Cerebellar cortex (tissue), 1 donor: ENCODE results near the gene PLIN5.
"Not testable (repeated sequence)": the region's sequence is repeated elsewhere in the genome, so short reads cannot be mapped to it uniquely, and the experiment has no call there.

ENCODE experiments used
- DNase-seq: peaks from one replicate; pipeline ENCODE4 v3.0.0-alpha.2; 2015; ENCODE audit warnings: low spot score

The PLIN5 gene

DNA sequence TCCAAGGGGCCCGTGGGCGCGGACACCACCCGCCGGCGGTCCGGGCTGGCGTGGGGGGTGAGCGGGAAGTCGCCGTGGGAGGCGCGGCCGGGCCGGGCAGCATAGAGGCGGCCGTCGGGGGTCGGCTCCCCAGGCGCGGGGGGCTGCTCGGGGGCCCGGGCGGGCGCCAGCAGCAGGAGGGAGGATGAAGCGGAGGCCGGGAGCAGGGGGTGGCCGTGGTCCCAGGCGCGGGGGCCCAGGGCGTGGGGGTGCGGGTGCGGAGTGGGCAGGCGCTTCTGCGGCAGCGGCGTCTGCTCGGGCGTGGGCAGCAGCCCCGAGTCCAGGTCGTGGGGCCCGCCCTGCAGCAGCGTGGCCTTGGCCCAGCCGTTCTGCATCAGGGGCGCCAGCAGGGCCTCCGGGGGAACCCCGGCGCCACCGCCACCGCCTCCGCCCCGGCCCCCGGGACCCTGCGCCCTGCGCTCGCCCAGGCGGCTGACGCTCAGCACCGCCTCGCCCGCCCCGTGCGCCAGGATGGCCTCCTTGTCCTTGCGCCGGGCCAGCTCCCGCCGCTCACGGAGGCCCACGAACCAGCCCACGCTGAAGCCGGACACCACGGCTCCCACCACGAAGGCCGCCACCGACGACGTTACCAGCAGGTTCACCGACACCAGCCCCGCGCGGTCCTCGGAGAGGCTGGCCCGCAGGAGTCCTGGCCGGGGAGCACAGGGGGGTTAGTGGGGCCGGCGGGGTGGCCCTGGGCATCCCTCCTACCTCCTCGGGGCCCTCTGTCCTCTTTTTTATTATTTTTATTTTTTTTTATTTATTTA is 9.0 kb upstream of the PLIN5 start:
- no peak for DNase-seq

DNA sequence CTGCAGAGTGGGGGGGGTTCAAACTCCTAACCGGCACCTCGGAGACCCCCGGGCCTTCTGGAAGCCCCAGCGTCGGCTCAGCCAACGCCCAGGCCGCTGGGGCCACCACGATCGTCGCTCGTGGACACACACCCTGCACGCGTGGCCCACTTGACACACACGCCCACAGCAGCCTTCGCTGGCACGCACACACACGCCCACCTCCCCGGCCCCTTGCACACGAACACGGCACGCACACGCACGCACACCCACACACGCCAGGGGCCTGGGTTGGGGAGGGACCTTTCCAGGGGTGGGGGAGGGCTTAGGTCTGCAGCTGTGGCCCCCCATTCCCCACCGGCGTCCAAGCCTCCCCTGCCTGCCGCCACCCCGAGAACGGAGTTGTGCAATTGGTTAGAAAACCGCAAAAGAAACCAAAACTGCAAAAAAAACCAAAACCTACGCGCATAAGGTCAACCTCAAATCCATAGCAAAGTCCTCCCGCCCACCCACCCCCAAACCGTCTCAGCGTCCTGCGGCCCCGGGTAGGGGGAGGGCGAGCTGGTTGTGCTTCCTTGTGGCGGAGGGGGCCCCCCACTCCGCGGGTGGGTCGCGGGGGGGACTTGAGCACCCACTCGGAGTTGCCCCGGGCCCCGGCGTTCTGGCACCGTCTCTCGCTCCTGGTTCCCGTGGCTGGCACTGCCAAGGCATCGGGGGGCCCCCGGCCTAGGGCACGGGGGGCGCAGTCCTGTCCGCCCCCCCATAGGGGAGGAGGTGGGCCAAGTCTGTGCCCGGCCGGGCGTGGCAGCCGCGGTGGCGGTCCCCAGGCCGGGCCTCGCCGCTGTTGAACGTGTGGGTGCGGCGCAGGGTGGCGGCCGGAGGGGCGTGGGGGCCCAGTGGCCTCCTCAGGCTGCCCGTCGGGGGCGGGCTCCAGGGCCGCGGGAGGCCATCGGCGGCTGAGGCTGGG is 8.1 kb upstream of the PLIN5 start:
- no peak for DNase-seq

DNA sequence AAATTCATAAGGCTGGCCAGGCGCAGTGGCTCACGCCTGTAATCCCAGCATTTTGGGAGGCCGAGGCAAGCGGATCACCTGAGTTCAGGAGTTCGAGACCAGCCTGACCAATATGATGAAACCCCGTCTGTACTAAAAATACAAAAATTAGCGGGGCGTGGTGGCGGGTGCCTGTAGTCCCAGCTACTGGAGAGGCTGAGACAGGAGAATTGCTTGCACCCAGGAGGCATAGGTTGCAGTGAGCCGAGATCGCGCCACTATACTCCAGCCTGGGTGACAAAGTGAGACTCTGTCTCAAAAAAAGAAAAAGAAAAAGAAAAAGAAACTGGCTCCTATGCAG is 6.8 kb upstream of the PLIN5 start:
- not testable (repeated sequence) for DNase-seq

DNA sequence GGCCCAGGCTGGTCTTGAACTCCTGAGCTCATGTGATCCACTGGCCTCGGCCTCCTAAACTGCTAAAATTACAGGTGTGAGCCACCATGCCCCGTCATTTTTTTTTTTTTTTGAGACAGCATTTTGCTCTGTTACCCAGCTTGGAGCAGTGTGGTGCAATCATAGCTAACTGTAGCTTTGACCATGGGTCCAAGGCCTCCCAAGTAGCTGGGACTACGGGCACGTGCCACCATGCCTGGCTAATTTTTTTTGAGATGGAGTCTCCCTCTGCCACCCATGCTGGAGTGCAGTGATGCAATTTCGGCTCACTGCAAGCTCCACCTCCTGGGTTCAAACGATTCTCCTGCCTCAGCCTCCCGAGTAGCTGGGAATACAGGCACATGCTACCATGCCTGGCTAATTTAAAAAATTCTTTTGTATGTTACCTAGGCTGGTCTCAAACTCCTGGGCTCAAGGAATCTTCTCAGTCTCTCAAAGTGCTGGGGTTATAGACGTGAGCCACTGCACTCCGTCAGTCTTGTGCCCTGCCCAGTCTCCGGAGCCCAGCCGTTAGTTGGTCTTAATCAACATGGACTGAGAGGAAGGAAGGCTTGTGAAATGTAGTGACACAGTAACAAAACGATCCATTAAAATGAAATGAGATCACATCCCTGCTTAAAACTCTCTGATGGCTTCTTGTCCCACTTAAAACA is 6.2 kb upstream of the PLIN5 start:
- no peak for DNase-seq

DNA sequence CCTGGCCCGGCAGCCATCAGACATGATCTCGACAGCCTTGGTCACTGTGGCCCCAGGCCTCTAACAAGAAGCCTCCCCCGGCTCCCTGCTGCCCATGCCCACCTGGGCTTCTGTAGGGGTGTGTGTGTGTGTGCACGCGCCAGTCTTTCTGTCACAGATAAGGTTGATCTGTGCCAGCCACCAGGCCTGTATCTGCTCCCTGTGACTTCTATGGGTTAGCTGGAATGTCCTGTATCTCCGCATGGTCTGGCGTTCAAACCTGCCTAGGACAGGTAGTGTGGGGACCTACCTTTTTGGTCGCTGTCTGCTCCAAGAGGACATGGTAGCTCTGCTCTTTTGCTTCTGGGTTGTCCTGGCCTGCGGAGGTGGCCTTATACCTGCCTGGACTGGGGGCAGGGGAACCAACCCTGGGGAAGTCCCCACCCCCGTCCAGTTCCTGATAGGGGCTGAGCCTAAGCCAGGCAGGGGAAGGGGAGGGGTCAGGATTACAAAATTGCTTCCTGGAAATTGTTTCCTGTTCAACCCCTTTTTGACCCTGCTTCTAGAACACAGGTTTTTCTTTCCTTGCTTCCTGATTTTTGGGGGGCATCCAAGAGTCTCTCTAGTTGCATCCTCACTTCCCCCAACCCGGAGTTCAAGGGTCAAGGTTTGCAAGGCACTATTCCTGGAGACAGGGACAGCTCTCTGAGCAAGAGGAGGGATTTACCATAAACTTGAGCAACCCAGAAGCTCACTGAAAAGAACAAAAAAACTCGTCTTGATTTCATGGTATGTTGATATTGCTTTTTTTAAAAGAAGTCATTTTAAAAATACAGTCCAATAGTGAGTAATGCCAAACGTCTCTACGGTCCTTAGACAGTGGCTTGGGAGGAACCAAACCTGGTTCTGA is 4.9 kb upstream of the PLIN5 start, which contains the start of gene LRG1:
Gene LRG1, minus strand, starts transcription at position 344 of the 889 bp plus-strand sequence. Its CDS starts 23 bp downstream, at position 321.
- DNase-seq: no peak

DNA sequence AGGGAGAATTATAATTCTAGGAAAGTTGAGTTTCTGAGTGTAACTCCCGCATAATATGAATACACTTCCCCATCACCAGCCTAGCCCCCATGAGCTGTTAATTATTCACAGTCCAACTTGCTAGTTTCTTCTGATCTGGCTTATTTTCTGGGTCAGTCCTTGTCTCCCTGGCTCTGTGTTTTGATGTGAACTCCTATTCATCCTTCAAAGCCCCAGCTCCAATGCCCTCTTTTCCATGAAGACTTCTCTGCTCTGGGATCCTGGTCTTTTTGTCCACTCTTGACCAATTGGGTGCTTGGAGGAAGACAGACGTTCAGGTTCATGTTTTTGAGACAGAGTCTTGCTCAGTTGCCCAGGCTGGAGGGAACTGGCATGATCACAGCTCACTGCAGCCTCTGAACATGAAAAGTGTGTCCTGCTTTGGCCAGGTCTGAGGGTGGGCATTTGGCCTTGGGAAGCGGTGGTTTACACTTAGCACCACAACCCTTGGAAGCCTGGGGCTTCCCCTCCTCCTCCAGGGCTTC is 4.2 kb upstream of the PLIN5 start:
- no peak for DNase-seq

DNA sequence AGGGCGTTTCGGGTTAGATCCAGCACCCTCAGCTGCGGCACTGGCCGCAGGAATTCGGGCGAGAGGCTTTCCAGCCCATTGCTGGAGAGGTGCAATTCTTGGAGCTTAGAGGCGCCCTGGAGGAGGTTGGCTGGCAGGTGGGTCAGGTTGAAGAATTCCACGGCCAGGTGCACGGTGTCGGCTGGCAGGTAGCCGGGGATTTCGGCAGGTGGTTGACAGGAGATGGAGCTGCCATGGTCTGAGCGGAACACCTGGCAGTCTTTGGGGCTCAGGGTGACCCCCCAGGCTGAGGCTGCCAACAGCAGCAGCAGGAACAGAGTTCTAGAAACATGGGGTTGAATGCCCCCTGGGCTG is 3.6 kb upstream of the PLIN5 start:
- DNase-seq: no peak

DNA sequence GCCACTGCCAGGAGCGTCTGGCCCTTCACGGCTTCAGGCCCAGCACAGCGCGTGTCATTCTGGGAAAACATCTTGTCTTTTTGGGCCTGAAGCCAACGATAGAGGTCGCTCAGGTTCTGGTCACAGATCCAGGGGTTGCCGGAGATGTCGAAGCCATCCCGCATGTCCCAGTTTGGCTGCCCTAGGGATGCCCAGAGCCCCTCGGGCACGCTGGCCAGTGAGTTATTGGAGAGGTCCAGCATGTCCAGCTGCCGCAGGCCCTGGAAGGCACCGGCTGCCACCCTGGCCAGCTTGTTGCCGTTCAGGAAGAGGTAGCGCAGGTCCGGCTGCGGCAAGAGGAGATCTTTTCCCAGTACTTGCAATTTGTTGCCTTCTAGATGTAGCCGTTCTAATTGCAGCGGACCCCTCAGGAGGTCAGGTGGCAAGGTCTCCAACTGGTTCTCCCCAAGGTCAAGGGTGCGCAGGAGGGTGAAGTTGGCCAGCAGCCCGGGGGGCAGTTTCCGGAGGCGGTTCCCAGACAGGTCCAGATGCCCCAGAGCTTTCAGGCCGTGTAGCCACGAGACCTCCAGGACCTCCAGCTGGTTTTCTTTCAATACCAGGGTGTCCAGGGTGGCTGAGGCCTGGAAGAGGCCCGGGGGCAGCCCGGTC is 3.1 kb upstream of the PLIN5 start:
- no peak for DNase-seq

DNA sequence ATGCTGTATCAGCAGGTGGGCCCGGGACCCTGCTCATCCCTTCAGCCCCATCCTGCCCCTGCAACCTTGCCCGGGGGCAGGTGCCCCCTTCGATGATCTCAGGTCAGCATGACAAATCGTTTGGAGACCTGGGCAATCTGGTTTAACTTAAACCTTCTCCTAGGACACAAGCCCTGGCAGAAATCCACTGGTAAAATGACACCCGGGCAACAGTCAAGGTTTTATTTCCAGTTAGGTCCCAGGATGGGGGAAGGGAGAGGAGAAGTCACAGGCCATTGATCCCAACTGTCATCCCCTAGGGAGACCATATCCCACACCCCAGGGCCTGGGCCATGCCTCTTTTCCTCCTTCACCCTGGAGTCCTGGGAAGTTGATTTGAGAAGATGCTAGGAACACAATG is 1.8 kb upstream of the PLIN5 start:
- no peak for DNase-seq

DNA sequence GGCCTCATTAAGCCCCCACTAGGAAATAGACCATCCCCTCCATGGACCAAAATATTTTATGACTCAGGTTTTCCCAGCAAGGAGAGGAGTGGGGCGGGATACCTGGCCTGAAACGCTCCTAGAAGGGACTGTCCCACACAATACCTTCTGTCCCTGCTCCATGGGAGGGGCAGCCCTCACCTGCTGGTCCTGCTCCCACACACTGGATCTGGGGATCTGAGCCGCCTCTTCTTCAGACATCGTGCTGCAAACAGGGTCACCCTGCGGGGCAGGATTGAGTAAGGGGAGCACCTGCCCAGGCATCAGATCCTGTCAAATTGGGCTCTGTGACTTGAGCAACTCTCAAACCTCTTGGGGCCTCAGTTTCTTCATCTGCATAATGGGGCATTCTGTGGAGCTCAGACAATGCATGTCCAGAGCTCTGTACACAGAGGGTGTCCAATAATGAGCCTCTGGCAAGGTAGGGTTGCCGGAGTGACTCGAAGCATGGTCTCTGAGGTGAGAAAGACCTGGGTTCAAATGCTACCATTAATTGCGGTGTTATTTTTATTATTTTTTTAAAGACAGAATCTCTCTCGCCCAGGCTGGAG is 1.1 kb downstream of the PLIN5 start:
- DNase-seq: no peak

DNA sequence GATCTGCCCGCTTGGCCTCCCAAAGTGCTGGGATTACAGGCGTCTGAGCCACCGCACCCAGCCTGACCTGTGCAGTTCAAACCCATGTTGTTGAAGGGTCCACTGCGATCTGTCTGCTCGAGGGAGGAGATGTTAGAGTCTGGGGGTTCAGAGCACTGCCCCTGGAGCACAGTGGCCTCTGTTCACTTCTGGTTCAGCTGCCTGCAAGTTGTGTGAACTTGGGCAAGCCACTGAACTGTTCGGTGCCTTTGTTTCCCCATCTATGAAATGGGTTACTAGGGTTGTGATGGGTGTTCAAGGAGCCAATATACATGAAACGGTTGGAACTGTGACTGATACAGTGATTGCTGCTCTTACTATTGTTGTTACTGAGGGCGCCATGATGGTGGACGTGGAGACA is 1.7 kb downstream of the PLIN5 start:
- DNase-seq: no peak

DNA sequence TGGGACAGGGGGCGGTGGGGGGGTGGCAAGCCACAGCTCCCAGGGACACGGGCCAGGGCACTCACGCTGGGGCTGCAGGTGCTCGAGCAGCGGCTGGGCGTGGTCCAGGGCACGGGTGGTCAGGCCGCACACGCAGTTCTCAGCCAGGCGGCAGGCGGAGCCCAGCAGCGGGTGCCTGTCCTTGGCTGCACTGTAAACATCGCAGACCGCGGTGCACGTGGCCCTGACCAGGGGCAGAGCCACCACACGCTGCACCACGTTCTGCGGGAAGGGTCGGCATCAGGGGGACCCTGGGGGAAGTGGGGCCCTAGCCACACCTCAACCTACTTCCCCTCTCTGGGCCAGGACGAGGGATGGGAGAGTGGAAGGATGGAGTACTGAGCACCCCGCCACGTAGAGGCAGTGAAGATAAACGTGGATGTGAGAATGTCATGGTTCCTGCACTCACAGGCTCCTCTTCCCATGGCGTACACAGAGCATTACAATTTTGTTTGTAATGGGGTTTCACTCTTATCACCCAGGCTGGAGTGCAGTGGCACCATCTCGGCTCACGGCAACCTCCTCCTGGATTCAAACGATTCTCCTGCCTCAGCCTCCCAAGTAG is 3.4 kb downstream of the PLIN5 start:
- no peak for DNase-seq

DNA sequence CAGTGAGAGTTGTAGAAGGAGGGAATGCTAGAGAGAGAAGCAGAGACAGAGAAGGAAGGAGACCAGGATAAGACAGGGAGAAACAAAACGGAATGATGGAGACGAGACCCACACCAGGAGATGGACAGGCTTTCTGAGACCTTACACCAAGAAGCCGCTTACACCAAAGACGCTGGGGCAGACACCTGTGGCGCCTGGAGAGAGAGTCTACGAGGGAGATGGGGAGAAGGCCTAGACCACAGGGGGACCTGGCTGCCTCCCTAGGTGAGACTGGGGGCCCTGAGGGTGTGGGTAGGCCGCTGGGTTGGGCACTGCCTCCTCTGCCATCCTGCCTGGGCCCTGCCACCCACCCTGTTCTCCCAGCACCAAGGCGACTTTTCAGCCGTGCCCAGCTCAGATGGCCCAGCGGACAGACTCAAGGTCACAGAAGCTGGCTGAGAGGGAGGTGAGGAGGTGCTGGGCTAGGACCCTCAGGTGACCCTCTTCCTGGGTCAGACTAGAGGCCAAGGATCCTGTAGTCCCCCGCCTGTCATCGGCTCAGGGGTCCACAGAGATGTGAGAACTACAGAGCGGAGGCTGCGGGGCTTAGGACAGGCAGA is 5.0 kb downstream of the PLIN5 start:
- DNase-seq: no peak

DNA sequence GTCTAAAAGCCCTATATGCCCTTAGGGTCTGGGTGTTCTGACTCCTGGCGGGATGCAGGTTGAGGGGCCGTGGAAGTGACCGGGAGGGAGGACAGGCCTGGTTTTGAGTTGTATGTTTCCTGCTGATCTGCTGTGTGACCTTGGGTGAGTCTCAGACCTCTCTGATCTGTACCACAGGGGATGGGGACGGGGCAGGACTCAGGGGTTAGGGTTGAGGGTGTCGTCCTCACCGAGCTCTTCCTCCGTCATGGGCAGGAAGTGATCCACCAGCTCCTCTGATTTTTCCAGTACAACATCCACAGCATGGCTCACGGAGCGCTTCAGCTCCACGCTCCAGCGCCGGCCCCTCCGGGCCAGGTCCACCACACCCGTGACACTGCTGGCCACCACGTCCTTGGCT is 6.2 kb downstream of the PLIN5 start:
- no peak for DNase-seq

DNA sequence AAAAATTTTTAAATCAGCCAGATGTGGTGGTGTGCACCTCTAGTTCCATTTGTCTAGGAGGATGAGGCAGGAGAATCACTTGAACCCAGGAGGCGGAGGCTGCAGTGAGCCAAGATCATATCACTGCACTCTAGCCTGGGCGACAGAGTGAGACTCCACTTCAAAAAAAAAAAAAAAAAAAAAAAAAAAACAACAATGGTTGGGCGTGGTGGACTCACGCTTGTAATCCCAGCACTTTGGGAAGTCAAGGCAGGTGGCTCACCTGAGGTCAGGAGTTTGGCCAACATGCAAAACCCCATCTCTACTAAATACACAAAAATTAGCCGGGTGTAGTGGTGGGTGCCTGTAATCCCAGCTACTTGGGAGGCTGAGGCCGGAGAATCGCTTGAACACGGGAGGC is 7.6 kb downstream of the PLIN5 start:
- not testable (repeated sequence) for DNase-seq

DNA sequence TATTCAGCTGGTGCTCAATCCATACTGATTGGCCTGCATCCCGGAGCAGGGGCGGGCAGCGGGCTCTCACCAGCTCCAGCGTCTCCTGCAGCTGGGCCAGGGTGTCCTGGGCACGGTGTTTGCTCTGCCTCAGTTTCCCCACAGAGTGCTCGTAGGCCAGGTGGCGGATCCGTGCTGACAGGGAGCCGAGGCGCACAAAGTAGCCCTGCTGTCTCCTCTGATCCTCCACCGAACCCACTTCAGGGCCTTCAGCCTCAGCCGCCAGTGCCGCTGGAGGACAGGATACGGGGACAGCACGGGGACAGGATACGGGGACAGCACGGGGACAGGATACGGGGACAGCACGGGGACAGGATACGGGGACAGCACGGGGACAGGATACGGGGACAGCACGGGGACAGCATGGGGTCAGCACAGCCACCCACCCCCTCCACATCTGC is 9.4 kb downstream of the PLIN5 start:
- DNase-seq: no peak

DNA sequence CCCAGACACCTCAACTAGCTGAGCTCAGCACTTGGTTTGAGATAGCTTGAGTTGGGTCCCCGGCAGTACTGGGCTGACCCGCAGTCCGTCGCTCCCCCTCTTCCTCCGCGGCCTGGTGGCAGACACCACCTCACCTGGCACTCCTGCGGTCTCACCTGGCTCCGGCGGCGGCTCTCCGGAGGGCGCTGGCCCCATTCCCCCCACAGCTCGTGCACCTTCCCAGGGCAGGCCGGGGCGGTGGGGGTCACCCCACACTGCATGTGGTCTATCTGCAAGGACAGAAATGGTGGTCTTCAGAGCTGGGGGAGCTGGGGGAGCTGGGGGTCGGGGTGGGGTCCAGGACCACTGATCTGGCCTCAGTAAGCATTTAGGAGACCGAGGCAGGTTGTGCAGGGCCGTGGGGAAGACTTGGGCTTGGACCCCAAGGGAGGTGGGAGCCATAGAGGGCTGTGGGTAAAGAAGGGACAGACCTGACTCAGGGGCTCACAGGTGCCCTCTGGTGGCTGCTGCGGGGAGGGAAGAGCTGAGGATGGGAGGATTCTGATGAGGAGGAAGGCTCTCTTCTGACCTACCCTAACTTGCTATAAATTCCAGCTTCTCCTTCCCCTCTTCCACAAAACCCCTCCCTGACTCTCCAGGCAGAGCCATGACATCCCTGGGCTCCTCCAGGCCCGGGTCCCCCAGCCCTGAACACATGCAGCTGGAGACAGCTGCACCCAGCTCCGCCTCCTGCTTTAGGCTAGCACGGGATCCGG is 10.0 kb downstream of the PLIN5 start:
- DNase-seq: peak; percentile 40

DNA sequence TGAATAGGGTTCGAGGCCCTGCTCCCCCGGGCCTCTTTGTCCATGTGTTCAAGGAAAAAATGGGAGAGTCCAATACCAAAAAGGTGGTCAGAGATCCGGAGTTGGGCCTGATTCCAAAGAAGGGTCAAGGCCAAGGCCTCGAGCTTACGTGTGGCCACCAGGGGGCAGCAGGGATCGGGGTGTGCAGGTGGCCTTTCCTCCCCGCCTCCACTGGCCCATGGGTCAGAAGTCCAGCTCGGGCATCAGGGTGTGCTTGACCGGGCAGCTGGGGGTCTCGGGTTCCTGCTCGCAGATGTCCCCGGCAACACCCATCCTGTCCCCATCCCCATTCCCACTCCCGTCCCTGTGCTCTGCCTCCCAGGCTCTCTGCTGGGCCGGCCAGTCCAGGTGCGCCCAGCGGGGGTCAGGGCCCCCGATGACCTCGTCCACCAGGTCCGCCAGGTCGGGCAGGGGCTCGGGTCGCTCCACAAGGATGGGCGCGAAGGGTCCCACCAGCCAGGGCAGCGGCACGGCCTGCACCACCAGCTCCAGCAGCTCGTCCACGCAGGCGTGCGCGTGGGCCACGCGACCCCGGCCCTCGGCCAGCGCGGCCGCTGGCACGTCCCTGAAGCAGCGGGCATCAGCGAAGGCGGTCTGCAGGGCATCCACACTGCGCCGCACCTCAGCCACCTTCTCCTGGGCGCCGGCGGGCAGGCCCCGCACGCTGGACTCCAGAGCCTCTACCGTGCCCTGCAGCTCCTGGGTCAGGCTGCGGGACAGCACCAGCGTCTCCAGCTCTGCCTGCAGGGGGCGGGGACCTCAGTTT is 11.5 kb downstream of the PLIN5 start:
- DNase-seq: no peak
